ENCODE measurements around the gene PAPPA2.
"Not testable (repeated sequence)": the region's sequence is repeated elsewhere in the genome, so short reads cannot be mapped to it uniquely, and the experiment has no call there.

Gene PAPPA2

DNA sequence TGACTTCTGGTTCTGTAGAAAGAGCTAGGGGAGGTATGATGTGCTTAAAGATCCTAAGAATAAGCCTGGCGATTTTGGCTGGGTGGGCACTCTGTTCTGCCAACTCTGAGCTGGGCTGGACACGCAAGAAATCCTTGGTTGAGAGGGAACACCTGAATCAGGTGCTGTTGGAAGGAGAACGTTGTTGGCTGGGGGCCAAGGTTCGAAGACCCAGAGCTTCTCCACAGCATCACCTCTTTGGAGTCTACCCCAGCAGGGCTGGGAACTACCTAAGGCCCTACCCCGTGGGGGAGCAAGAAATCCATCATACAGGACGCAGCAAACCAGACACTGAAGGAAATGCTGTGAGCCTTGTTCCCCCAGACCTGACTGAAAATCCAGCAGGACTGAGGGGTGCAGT lies 93.3 kb downstream of the PAPPA2 start:
- no peak for DNase-seq

GRCh38 chr1:176557543-176558258 lies 94.7 kb downstream of the PAPPA2 start:
- DNase-seq = no peak

DNA sequence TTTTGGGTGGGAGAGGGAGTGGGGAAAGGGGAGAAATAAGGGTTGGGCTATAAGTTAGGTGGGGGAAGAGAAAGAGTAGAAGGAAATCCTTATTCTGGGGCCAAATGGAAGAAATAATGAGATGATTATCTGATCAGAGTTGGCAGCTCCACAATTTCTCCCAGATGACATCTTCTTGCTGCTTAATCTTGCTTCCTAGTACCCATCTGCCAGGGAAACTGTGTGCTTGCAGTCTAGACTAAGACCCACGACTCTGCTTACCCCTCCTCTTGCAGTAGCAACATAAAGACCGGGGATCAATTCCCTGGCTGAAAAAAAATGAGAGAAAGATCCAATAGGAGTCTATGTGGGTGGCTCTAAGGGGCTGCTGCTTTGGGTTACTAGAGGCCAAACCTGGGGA lies 95.6 kb downstream of the PAPPA2 start:
- DNase-seq = no peak

- DNase-seq = no peak
These were observed 96.5 kb downstream of the PAPPA2 start for GRCh38 chr1:176559474-176559873.

DNA sequence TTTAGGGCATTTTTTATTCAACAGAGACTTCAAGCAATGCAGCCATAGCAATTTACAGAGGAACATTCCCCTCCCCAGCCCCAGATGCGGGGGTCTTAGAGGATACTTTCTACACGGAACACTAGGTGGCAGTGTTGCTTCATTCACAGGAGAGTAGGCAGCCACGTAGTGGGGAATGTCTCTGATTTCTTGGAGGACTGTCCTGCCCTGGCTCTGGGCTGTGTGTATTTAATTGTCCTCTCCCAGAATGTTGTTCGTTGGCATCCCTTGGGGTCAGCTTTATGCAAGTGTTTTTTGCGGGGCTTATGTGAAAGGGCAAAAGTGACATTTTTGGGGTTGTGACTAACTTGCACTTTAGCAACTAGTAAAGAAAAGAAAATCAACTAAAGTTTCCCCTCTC lies 96.9 kb downstream of the PAPPA2 start:
- no peak for DNase-seq

- DNase-seq = no peak
These were observed 97.7 kb downstream of the PAPPA2 start for GRCh38 chr1:176560681-176561080.

- not testable (repeated sequence) for DNase-seq
These were observed 98.8 kb downstream of the PAPPA2 start for GRCh38 chr1:176561761-176562160.

DNA sequence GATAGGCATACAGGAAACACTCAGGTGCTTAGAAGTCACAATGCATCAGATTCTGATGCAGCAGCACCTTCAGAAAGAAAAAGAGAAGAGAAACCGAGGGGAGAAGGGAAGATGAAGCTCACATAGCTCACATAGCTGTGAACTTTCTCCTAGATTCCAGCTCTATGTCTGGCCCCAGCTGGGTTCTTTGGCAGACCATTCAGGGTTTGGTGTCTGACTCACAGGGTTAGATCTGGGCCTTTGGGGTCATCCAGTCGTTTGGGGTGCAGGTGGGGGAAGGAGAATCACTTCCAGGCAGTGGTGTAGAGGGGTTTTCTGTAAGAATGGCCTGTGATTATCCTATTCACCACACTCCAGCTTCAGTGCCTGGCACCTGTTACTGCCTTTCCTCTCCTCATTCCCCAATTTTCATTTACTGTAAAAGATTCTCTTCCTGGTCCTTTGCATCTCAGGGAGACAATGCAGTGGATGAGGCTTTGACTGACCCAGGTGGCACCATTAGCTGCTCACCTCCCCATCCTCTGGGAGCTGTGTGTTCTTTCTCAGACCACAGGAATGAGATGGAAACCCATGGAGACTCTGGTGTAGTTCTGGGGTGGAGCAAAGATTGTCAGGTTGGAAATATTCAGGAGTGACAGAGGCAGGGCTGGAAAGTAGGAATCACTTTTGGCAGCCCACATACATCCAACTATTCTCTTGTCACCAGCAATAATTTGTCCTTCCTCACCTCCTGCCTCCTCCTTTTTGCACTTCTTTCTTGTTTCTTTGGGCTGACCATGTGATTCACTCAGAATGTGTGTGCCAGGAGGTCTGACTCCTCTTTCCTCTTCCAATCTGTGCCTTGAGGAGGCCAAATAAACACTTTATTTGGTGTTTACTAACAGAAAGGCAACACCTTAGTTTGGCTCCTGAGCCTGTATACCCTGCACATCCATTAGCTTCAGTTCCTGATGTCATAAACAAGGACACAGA lies 103.3 kb downstream of the PAPPA2 start:
- DNase-seq = no peak

DNA sequence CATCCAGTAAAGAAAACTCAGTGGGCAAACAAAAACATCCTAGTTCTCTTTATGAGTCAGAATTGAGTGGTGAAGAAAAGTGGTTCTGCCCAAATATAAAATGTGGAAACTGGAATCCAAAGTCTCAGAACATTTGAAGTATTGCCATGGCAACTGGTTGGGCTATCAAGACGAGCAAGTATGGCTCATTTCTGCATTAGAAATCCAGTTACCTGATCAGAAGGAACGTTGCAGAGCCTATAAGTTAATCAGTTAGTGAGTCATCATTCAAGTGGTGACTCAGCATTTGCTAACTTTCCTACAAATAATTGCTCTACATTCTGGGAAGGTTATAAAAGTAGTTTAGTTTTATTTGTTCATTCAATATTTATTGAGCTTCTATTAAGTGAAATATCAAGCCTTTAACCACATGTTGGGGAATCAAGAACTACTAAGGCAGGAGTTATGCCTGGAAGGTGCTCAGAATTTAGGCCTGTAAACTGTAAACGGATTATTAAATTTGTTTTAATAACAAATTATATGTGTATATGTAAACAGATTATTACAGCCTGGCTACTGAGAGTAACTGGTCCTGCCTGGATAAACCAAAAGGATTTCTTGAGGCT lies 104.3 kb downstream of the PAPPA2 start:
- no peak for DNase-seq

GRCh38 chr1:176568185-176568584 lies 105.2 kb downstream of the PAPPA2 start:
- no peak for DNase-seq

DNA sequence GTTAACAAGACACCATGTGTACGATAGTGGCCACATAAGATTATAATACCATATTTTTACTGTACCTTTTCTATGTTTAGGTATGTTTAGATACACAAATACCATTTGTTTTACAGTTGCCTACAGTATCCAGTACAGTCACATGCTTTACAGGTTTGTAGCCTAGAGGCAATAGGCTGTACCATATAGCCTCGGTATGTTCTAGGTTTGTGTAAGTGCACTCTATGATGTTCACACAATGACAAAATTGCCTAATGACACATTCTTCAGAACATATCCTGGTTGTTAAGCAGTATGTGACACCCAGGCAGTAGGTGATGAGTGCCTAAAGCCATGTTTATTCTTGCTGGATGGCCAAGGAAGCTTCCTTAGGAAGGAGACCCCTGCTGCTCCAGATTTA lies 111.8 kb downstream of the PAPPA2 start:
- DNase-seq = no peak

DNA sequence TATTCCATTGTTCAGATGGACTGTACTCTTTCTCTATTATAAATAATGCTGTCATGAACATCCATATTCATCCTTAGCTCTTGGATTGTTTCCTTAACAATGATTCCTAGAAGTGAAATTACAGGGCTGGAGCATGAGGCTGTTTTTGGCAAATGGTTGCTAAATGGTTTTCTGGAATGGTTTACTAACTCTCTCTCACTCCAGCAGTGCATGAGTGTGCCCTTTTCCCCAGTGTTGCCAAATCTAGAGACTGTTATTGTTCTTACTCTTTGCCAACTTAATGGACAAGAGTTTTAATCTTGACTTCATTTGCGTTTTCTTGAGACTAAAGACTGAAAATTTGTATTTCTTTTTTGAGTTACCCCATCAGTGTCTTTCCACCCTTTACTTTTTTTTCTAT lies 113.0 kb downstream of the PAPPA2 start:
- no peak for DNase-seq

DNA sequence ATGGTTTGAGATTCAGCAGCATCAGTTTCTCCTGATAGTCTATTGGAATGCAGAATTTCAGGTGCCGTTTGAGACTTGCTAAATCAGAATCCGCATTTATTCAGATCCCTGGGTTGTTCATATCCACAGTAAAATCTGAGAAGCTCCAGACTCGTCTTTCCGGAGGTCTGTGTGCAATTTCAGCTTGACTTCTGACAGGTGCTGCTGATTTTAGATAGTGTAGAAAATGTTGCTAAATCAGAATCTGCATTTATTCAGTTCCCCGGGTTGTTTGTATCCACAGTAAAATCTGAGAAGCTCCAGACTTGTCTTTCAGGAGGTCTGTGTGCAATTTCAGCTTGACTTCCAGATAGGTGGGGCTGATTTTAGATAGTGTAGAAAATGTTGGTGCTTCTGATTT lies 113.7 kb downstream of the PAPPA2 start:
- DNase-seq = no peak

- DNase-seq = no peak
These were observed 114.7 kb downstream of the PAPPA2 start for GRCh38 chr1:176577646-176578197.

- no peak for DNase-seq
These were observed 116.1 kb downstream of the PAPPA2 start for GRCh38 chr1:176579087-176579486.

DNA sequence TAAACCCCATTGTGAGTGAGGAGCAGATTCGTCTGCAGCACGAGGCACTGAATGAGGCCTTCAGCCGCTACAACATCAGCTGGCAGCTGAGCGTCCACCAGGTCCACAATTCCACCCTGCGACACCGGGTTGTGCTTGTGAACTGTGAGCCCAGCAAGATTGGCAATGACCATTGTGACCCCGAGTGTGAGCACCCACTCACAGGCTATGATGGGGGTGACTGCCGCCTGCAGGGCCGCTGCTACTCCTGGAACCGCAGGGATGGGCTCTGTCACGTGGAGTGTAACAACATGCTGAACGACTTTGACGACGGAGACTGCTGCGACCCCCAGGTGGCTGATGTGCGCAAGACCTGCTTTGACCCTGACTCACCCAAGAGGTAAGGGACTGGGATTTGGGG lies 132.2 kb downstream of the PAPPA2 start:
- DNase-seq = no peak

- no peak for DNase-seq
These were observed 138.4 kb downstream of the PAPPA2 start for GRCh38 chr1:176601348-176601747.

DNA sequence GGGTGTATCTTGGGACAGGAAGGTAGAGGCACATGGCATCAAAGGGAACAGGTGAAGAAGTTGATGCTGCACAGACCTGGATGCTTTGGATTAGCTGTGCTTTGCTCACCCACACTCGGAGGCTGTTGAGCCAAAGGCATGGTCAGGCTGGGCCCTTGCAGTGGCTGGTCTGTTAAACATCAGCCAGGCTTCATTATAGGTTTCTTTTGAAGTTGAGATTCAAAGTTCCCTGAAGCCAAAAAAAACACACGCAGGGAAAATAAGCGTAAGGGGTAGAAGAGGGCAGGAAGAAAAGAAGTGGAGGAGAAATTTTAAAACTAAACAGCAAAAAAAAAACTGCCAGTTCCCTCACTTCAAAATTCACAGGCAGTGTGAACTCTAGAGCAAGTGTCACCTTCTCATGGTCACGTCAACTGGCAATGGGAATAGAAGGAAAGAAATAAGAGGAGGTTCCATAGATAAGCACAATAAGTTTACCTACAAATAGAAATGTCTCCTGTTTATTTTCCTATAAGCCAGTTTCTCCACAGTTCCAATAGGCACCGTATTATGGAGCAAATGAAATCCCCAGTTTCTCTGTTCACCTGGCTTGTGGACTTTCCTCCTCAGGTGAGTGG lies 139.5 kb downstream of the PAPPA2 start:
- DNase-seq = no peak

DNA sequence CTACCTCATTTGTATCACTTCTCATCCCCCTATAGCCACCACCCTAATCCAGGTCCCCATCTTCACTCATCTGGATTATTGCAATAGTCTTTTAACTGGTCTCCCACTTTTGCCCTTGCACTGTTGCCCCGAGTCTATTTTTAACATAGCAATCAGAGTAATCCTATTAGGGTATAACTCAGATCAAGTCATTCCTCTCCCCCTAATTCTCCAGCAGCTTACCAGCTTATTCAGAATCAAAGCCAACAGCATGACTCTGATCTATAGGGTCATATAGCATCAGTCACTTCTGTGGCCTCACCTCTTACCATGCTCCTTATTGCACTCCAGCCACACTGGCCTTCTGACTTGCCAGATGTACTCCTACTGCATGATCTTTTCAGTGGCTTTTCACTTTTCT lies 140.7 kb downstream of the PAPPA2 start:
- no peak for DNase-seq

DNA sequence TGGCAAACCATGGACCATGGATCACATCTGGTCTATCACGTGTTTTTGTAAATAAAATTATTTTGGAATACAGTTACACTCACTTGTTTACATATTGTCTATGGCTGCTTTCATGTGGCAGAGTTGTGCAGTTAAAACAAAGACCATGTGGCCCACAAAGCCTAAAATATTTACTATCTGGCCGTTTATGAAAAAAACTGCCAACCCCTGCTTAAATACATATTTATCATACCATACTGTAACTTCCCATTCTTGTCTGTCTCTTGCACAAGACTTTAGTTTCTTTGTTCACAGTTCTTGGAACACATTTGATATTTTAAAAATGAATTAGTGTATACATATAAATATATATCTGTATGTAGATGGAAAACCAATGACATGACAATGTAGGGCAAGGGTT lies 141.5 kb downstream of the PAPPA2 start:
- no peak for DNase-seq

DNA sequence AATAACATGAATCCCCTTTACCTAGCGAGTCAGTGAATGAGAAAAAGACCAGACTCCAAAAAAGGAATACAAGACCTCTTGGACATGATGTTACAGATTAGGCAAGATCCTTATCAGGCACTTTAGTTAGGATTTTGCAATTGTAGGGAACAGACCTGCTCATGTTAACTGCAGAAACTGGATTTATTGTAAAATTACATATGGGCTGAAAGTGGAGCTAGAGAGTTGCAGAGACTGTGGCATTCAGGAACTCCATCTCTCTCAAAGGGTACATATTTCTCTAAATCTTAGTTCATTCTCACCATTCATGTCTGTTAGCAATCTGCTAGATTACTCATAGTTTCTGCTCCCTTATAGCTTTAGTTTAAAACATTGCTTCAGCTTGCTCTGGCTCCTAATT lies 142.2 kb downstream of the PAPPA2 start:
- DNase-seq = no peak

DNA sequence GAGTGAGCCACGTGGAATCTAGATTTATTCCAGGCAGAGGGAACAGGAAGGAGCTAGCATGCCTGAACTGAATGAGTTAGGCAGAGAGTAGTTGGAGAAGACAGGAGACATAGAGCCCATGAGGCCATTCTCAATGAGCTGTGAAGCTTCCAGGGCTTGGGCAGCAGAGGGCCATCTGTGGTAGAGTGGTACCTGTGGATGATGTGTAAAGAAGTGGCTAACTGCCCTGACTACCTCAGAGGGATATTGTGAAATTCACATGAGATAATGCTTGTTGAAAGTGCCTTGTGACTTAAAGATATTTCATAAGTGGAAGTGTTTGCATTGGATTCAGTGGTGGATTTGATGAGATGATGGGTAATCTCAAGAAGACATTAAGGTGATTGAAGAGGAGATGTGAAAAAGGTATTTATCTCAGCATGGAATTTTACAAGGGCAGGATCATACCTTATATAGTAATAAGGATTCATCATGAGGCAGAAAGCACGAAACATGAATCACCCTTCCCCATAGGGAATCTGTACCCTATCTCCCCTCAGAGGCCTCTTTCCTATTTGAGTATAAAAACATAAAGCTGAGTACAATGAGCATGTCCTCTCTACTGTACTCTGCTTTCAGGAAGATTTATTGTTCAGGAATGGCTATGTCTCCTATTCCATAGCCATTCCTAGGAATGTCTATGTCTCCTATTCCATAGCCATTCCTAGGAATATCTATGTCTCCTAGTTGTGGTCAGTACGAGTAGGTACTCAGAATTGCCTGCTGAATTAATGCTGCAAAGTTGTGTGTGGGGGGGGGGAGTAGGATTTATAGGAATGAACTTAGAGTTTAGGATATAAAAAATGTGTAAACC lies 146.8 kb downstream of the PAPPA2 start:
- DNase-seq = no peak
